Muscle of leg (tissue), 11 donors: ENCODE data around the gene SYTL1. TPM values are rescaled to one million over a fixed set of nuclear protein-coding genes. Genes with fewer than 3 reads are reported as not detected.
A peak's percentile ranks its signal among the peaks of the same experiment; 100 is the strongest.

ENCODE experiments used
- DNase-seq: peaks from one replicate; pipeline ENCODE4 v3.0.0; 2013
- H3K27ac ChIP-seq: one replicate; pipeline ENCODE4 v1.5.1; 2013; ENCODE audit warnings: mild to moderate bottlenecking, low read length, control low read depth
- H3K27me3 ChIP-seq: one replicate; pipeline ENCODE4 v1.6.1; 2013; ENCODE audit warnings: low read length; ENCODE audit not compliant: control insufficient read depth, insufficient read depth
- H3K36me3 ChIP-seq: one replicate; pipeline ENCODE4 v1.6.1; 2013; ENCODE audit warnings: low read length; ENCODE audit not compliant: control insufficient read depth, insufficient read depth
- H3K4me1 ChIP-seq: one replicate; pipeline ENCODE4 v1.6.1; 2013; ENCODE audit warnings: low read length; ENCODE audit not compliant: control insufficient read depth, insufficient read depth
- H3K4me3 ChIP-seq: one replicate; pipeline ENCODE4 v1.5.1; 2013; ENCODE audit warnings: low read length, control low read depth
- H3K9me3 ChIP-seq: replicated peaks from 2 replicates; pipeline ENCODE4 v1.6.1; 2013; ENCODE audit warnings: low read depth, low read length; ENCODE audit not compliant: control insufficient read depth
- WGBS: methylation state at CpG from one replicate; pipeline ENCODE4 v1.1.5; 2013; ENCODE audit warnings: missing lambda C conversion rate; ENCODE audit not compliant: insufficient coverage; 5-methylcytosine and 5-hydroxymethylcytosine counted together
- polyA plus RNA-seq, 8 donors: library from polyadenylated mRNA; unstranded; fragments of 120-200 nt; gene quantifications; one replicate each; pipeline versions ENCODE4 v1.2.1 to v1.2.3, GENCODE V29; 2013; ENCODE audit warnings: inconsistent platforms in 1 of 8, low replicate concordance in 1 of 8; ENCODE audit not compliant: insufficient read length in 8 of 8, insufficient read depth in 1 of 8
- total RNA-seq: library from RNA; stranded (reverse); fragments of 120-200 nt; gene quantifications from one replicate; pipeline ENCODE4 v1.2.4, GENCODE V29; 2013

The SYTL1 gene
- total and polyA plus RNA-seq, 9 donors = 0.62 to 4.8 (median 1.2) TPM

DNA sequence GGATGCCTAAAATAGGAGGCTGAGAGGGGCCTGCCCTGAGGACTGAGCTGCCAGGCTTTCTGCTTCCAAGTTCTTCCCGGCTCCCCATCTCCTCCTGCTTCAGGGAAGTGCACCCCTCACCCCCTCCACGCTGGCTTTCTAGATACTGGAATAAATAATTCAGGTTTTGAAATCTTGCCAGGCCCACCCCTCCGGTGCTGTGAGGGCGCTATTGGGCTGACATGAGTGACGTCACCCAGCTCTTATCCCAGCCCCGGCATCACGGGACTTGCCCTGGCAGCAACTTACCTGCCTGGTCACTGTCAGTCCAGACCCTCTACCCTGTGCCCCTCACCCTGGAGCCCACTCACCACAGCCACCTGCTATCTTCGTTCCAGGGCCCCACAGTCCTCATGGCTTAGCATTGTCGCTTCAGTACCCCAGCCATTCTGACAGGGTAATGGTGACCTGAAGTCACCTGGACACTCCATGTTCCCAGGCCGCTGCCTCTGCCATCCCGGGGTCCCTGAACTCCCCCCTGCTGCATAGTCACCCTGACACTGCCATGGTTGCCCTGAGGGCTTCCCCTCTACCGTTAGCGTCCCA is 49.8 kb downstream of the SYTL1 start:
- DNase-seq = peak; percentile 69
- H3K4me3 ChIP-seq = peak overlapping the region; percentile 49
- peaks cover 39% of the 10 kb centered on the region for H3K4me1 ChIP-seq
- H3K36me3 ChIP-seq = no peaks in the 10 kb centered on the region
- no peak overlapping the region for H3K27ac ChIP-seq
- WGBS = 8% methylated on average over 12 of the region's 13 CpGs
- no peaks in the 10 kb centered on the region for H3K9me3 ChIP-seq
- H3K27me3 ChIP-seq = peaks cover 11% of the 10 kb centered on the region

DNA sequence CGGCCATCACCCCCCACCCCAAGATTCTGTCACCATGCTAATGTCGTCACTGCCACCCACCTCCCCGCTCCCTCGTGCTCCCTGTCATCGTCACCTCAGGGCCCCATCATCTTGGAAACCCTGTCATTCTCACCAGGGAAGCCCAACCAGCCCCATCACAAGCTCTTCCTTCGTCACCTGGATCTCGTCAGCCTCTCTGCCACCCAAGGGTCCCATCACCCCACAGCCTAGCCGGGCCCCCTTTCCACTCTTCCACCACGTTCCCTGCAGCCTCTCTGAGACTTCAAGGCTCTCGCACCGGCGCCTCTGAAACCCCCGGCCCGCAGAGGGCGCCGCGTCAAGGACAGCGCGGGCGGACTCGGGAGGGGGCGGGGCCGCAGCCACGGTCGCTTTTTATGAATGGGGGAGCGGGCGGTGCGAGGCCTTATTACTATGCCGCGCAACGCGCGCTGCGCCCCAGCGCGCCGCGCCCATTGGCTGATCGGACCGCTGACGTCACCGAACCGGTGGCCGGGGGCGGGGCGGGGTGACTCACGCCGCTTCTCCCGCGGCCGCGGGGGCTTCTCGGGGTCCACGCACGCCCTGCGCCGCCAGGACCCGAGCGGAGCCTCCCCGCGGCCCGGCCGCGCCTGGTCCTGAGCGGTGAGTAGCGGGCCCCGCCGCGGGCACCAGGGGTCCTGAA is 50.4 kb downstream of the SYTL1 start, which contains the start of gene GPR3:
Gene GPR3, plus strand, starts transcription at position 527 of the 682 bp plus-strand sequence. CDS start 1,177 bp downstream, outside the sequence.
- H3K9me3 ChIP-seq = no peaks in the 10 kb centered on the region
- peaks cover 11% of the 10 kb centered on the region for H3K27me3 ChIP-seq
- peaks cover 42% of the 10 kb centered on the region for H3K4me1 ChIP-seq
- WGBS = under 1% methylated on average over 56 of the region's 69 CpGs
- DNase-seq = peak; percentile 94
- H3K4me3 ChIP-seq = peak within 1 kb of the TSS; percentile 49
- peak within 1 kb of the TSS; percentile 10 for H3K27ac ChIP-seq
- H3K36me3 ChIP-seq = no peaks in the 10 kb centered on the region

DNA sequence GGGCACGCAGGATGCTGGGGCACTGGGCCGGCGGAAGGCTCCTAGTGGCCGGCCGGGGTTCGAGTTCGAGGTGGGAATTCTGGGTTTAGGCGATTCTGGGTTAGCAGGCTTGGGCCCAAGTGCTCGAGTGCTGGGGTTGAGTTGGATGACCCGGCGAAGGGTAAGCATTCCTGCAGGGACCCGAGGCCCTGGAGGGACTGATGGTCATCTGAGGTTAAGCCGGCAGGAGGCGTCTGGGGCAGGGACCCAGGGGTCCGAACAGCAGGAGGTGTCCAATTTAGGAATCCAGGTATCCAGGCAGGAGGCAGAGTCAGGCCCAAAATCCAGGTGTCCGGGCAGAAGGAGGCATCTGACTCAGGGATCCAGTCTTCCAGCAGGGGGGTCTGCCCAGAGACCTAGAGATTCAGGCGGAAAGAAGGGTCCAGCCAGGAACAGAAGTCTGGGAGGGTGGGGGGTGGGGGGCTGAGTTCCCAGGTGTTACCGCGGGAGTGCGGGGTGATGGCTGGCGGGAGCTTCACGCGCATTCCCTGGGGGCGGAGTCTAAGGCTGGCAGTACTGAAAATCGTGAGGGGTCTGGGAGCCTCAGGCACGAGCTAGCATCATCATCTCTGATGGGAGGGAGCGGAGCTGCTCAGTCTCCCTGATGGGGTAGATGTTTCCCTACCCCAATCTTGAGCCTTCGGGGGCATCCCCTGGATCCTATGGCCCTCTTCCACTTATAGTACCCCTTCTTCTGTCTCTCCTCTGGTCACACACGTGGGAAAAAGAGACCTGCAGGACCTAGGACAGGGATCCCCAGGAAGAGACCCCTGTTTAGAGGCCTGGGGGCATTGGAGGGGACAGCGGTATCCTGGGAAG is 51.2 kb downstream of the SYTL1 start:
- Histone ChIP-seq H3K27me3 (peaks cover 11% of the 10 kb centered on the region), H3K4me1 (peaks cover 48% of the 10 kb centered on the region), H3K9me3 (no peaks in the 10 kb centered on the region), H3K4me3 (peak overlapping the region; percentile 49), H3K36me3 (no peaks in the 10 kb centered on the region), H3K27ac (peak overlapping the region; percentile 10)
- 13% methylated on average over 26 of the region's 30 CpGs for WGBS
- DNase-seq = no peak

DNA sequence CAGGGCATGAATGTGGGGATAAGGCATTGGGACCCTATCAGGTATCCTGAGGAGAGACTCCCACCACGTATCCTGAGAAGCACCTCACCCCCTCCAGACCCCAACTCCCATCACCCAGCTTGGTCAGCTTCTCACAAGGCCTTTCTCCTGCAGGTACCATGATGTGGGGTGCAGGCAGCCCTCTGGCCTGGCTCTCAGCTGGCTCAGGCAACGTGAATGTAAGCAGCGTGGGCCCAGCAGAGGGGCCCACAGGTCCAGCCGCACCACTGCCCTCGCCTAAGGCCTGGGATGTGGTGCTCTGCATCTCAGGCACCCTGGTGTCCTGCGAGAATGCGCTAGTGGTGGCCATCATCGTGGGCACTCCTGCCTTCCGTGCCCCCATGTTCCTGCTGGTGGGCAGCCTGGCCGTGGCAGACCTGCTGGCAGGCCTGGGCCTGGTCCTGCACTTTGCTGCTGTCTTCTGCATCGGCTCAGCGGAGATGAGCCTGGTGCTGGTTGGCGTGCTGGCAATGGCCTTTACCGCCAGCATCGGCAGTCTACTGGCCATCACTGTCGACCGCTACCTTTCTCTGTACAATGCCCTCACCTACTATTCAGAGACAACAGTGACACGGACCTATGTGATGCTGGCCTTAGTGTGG is 51.9 kb downstream of the SYTL1 start:
- Histone ChIP-seq H3K27me3 (peaks cover 9% of the 10 kb centered on the region), H3K4me1 (peaks cover 55% of the 10 kb centered on the region), H3K4me3 (no peak overlapping the region), H3K36me3 (no peaks in the 10 kb centered on the region), H3K27ac (no peak overlapping the region), H3K9me3 (no peaks in the 10 kb centered on the region)
- WGBS = 95% methylated on average over 12 of the region's 18 CpGs
- no peak for DNase-seq

DNA sequence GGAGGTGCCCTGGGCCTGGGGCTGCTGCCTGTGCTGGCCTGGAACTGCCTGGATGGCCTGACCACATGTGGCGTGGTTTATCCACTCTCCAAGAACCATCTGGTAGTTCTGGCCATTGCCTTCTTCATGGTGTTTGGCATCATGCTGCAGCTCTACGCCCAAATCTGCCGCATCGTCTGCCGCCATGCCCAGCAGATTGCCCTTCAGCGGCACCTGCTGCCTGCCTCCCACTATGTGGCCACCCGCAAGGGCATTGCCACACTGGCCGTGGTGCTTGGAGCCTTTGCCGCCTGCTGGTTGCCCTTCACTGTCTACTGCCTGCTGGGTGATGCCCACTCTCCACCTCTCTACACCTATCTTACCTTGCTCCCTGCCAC is 52.4 kb downstream of the SYTL1 start:
- no peak for DNase-seq
- H3K4me1 ChIP-seq = peaks cover 61% of the 10 kb centered on the region

DNA sequence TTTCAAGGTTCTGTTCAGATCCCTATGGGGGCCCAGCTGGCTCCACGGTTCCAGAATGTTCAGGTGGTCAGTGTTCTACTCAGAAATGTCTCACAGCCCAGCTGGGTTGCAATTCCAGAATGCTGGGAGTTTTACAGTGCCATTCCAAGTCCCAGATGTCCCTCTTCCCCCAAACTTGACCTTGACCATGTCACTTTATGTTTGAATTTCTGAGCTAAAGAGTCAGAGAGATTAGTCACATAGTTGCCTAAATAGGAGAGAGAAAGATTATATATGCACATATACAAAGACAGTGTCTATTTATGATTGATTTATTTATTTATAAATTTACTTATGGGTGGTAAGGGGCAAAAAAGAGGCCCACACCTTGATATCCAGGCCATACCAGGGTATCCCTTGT is 53.1 kb downstream of the SYTL1 start:
- DNase-seq = no peak
- H3K36me3 ChIP-seq = no peaks in the 10 kb centered on the region
- H3K27ac ChIP-seq = no peak overlapping the region
- H3K4me1 ChIP-seq = peaks cover 67% of the 10 kb centered on the region
- WGBS = 78% methylated on average over 1 of the region's 1 CpG
- H3K27me3 ChIP-seq = peaks cover 7% of the 10 kb centered on the region
- no peaks in the 10 kb centered on the region for H3K9me3 ChIP-seq
- H3K4me3 ChIP-seq = no peak overlapping the region

More for the DNA sequence above, 52.4 kb downstream of the SYTL1 start:
- Histone ChIP-seq H3K27ac (no peak overlapping the region), H3K4me3 (no peak overlapping the region), H3K9me3 (no peaks in the 10 kb centered on the region), H3K36me3 (no peaks in the 10 kb centered on the region), H3K27me3 (peaks cover 9% of the 10 kb centered on the region)
- WGBS = 96% methylated on average over 9 of the region's 9 CpGs

DNA sequence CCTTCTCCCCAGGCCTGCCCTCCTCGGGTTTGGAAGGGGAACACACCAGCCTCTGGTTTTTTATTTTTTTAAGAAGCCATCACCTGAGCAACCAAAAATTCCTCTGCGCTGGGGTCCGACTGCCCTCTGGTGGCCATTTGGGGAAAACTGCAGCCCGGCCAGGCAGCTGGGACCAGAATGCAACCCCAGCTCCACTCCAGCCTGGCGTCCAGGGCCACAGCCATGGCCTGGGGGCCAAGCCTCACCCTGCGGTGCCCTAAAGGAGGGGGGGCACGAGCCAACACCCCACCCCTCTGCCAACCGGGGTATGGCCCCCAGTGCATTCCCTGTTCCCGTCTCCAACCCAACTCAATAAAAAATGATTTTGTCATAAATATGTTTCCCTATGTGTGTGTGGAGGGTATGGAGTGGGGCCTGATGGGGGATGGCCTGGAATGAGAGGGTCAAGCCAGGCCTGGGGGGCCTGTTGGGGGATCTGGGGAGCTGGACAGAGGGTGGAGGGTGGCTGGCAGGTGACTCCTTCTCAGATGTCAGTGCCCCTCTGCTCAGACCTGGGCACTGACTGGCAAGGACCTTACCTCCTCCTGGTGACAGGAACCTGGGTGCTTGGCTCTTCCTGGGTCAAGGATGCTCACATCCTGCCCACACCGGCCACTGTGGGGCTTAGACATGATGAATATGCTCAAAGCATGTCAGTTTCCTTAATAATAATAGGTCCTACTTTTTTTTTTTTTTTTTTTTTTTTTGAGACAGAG is 53.8 kb downstream of the SYTL1 start:
- Histone ChIP-seq H3K27me3 (peaks cover 4% of the 10 kb centered on the region), H3K4me3 (no peak overlapping the region), H3K9me3 (no peaks in the 10 kb centered on the region), H3K4me1 (peaks cover 74% of the 10 kb centered on the region), H3K36me3 (no peaks in the 10 kb centered on the region), H3K27ac (no peak overlapping the region)
- 0% methylated on average over 3 of the region's 10 CpGs for WGBS
- peak; percentile 82 for DNase-seq

DNA sequence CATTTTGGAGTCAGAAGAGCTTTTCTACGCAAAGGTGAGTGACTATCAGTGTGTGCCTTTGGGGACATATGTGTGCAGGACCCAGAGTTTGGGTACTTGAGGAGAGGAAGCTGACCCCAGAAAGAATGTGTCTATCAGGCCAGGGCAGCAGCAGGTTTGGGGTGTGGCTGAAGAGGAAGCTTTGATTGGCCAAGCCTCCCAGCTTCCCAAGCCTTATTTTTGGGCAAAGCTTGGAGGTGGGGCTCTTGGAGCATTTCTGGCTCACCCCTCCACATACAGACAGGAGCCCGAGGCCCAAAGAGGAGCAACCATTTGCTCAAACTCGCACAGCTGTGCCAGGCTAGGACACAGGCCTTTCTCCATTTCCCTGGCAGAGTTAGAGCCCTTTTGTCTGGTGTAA is 55.3 kb downstream of the SYTL1 start:
- Histone ChIP-seq H3K36me3 (no peaks in the 10 kb centered on the region), H3K27ac (no peak overlapping the region), H3K9me3 (no peaks in the 10 kb centered on the region), H3K27me3 (peaks cover 2% of the 10 kb centered on the region), H3K4me3 (no peak overlapping the region), H3K4me1 (peaks cover 70% of the 10 kb centered on the region)
- 71% methylated on average over 2 of the region's 3 CpGs for WGBS
- no peak for DNase-seq

DNA sequence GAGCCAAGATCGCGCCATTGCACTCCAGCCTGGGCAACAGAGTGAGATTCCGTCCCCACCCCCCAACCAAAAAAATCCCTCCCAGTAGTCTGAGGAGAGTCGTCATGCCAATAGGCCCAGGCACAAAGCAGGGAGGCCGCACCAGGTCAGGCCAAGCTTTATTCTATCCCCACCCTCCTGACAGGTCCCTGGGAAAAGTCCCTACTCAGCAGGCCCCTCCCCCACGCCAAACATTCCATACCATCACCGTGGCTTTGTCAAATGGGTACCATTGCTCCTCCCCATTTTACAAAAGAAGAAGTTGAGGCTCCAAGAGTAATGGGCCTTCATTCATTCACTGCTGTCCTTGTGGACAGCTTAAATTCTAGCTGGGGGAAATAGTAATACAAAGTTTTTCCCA is 55.9 kb downstream of the SYTL1 start:
- Histone ChIP-seq H3K27ac (no peak overlapping the region), H3K36me3 (peaks cover 2% of the 10 kb centered on the region), H3K9me3 (no peaks in the 10 kb centered on the region), H3K4me1 (peaks cover 72% of the 10 kb centered on the region), H3K27me3 (peaks cover under 1% of the 10 kb centered on the region), H3K4me3 (no peak overlapping the region)
- DNase-seq = no peak
- 80% methylated on average over 1 of the region's 7 CpGs for WGBS
